PC-3 (cell line): ENCODE data around the gene TVP23C.
"Not testable (repeated sequence)": the region's sequence is repeated elsewhere in the genome, so short reads cannot be mapped to it uniquely, and the experiment has no call there.

Experiments used
- EZH2 ChIP-seq: fragments of 300-600 bp; sonication (generic); IDR thresholded peaks from one replicate; pipeline ENCODE4 v1.6.1; 2017; ENCODE audit warnings: antibody characterized with exemption, mild to moderate bottlenecking, low read length; ENCODE audit not compliant: unreplicated experiment
- EZH2phosphoT487 ChIP-seq: fragments of 300-600 bp; sonication (generic); IDR thresholded peaks from 2 replicates; pipeline ENCODE4 v1.6.1; 2018; ENCODE audit warnings: mild to moderate bottlenecking, antibody characterized with exemption, low read length, borderline replicate concordance
- TF ChIP-seq, protein P1 (sequence below): fragments of 300-600 bp; sonication (generic); conservative IDR thresholded peaks from 2 replicates; pipeline ENCODE4 v1.5.1; 2017; ENCODE audit warnings: antibody characterized with exemption, low read depth, mild to moderate bottlenecking, low read length

DNA sequence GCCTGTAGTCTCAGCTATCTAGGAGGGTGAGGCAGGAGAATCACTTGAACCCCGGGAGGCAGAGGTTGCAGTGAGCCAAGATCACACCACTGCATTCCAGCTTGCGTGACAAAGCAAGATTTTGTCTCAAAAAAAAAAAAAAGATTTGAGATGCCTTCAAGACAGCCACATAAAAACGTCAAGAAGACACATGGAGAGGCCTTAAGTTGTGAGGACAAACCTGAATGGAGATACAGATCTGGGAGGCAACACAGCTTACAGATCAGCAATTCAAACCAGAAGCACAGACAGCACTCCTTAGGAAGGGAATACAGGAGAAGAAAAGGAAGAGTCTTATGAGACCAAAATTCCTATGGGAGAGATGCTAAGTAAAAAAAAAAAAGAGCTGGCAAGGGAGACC, 13.7 kb downstream of the TVP23C start:
- TF ChIP-seq EZH2, EZH2phosphoT487: not testable (repeated sequence)
- TF ChIP-seq, protein P1, sequence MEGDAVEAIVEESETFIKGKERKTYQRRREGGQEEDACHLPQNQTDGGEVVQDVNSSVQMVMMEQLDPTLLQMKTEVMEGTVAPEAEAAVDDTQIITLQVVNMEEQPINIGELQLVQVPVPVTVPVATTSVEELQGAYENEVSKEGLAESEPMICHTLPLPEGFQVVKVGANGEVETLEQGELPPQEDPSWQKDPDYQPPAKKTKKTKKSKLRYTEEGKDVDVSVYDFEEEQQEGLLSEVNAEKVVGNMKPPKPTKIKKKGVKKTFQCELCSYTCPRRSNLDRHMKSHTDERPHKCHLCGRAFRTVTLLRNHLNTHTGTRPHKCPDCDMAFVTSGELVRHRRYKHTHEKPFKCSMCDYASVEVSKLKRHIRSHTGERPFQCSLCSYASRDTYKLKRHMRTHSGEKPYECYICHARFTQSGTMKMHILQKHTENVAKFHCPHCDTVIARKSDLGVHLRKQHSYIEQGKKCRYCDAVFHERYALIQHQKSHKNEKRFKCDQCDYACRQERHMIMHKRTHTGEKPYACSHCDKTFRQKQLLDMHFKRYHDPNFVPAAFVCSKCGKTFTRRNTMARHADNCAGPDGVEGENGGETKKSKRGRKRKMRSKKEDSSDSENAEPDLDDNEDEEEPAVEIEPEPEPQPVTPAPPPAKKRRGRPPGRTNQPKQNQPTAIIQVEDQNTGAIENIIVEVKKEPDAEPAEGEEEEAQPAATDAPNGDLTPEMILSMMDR: not testable (repeated sequence)
